GM13977 (cell line): ENCODE measurements around the gene CYRIA.

ENCODE experiments used
- DNase-seq: peaks from one replicate; pipeline ENCODE4 v3.0.0; 2012; ENCODE audit warnings: low spot score
- CTCF ChIP-seq: IDR thresholded peaks from 2 replicates; pipeline ENCODE4 v1.5.1; 2012; ENCODE audit warnings: mild to moderate bottlenecking, control low read depth; ENCODE audit not compliant: insufficient read depth; ENCODE audit errors: extremely low read depth, missing control alignments
- in situ Hi-C: fragments of 300-500 bp; cut with MboI; formaldehyde crosslinking; loops from one replicate; pipeline ENCODE4 v1.12.0; 2022; ENCODE audit warnings: low sequenced_read_pairs, low pct_unique_long_range_greater_than_20kb, mixed read lengths, inconsistent platforms; ENCODE audit not compliant: unreplicated experiment

CYRIA gene

GRCh38 chr2:16626997-16627605 lies 38.5 kb downstream of the CYRIA start:
- no peak for DNase-seq
- in situ Hi-C loops, result no loop called here
- no peak for TF ChIP-seq CTCF

- in situ Hi-C loops, result no loop called here
- TF ChIP-seq CTCF, result no peak
- DNase-seq, result no peak
Observed at GRCh38 chr2:16626497-16626896, 39.1 kb downstream of the CYRIA start.

GRCh38 chr2:16625759-16626158 lies 39.9 kb downstream of the CYRIA start:
- DNase-seq, result no peak
- in situ Hi-C loops, result no loop called here
- no peak for TF ChIP-seq CTCF

GRCh38 chr2:16625201-16625729 lies 40.4 kb downstream of the CYRIA start:
- in situ Hi-C loops, result no loop called here
- TF ChIP-seq CTCF, result no peak
- no peak for DNase-seq

- in situ Hi-C loops, result no loop called here
- DNase-seq, result no peak
- no peak for TF ChIP-seq CTCF
Observed at GRCh38 chr2:16624436-16624780, 41.2 kb downstream of the CYRIA start.

GRCh38 chr2:16623564-16624435 lies 41.8 kb downstream of the CYRIA start:
- in situ Hi-C loops, result no loop called here
- no peak for TF ChIP-seq CTCF
- DNase-seq, result no peak
